Neural progenitor cell (in vitro differentiated cells): ENCODE results near the gene ENTPD7. TPM values are rescaled to one million over a fixed set of nuclear protein-coding genes. Genes with fewer than 3 reads are reported as not detected.

ENCODE experiments used
- DNase-seq: peaks from one replicate; pipeline ENCODE4 v3.0.0-alpha.2; 2016; ENCODE audit warnings: low spot score
- H2AFZ ChIP-seq: fragments of 200-600 bp; sonication (generic); replicated peaks from 2 replicates; pipeline ENCODE4 v1.6.1; 2016; ENCODE audit warnings: antibody characterized with exemption
- H3F3A ChIP-seq: fragments of 200-600 bp; sonication (generic); 2 replicates; pipeline ENCODE4 v1.6.1; 2016; ENCODE audit warnings: antibody characterized with exemption, low read depth
- H3K27ac ChIP-seq: fragments of 200-600 bp; sonication (generic); 2 replicates; pipeline ENCODE4 v1.5.1; 2016; ENCODE audit warnings: mild to moderate bottlenecking
- H3K27me3 ChIP-seq: fragments of 200-600 bp; sonication (generic); 2 replicates; pipeline ENCODE4 v1.6.1; 2016; ENCODE audit warnings: mild to moderate bottlenecking, moderate library complexity
- H3K36me3 ChIP-seq: fragments of 200-600 bp; sonication (generic); 2 replicates; pipeline ENCODE4 v1.5.1; 2016
- H3K4me1 ChIP-seq: fragments of 200-600 bp; sonication (generic); 2 replicates; pipeline ENCODE4 v1.6.1; 2016; ENCODE audit warnings: mixed run types
- H3K4me2 ChIP-seq: fragments of 200-600 bp; sonication (generic); 2 replicates; pipeline ENCODE4 v1.6.1; 2016
- H3K4me3 ChIP-seq: fragments of 200-600 bp; sonication (generic); 2 replicates; pipeline ENCODE4 v1.5.1; 2016
- H3K79me2 ChIP-seq: fragments of 200-600 bp; sonication (generic); 2 replicates; pipeline ENCODE4 v1.6.1; 2016; ENCODE audit warnings: low read depth
- H3K9ac ChIP-seq: fragments of 200-600 bp; sonication (generic); 2 replicates; pipeline ENCODE4 v1.6.1; 2016
- H3K9me3 ChIP-seq: fragments of 200-600 bp; sonication (generic); 2 replicates; pipeline ENCODE4 v1.5.1; 2016; ENCODE audit warnings: low read depth
- H4K20me1 ChIP-seq: fragments of 200-600 bp; sonication (generic); 2 replicates; pipeline ENCODE4 v1.6.1; 2016; ENCODE audit warnings: low read depth
- H3K27ac Mint-ChIP-seq: 3 replicates; pipeline ENCODE4 v1.8.0; 2021; ENCODE audit warnings: mixed read lengths
- H3K27me3 Mint-ChIP-seq: 2 replicates; pipeline ENCODE4 v1.8.0; 2022; ENCODE audit warnings: low read depth, mild to moderate bottlenecking, inconsistent platforms, moderate library complexity, mixed read lengths; ENCODE audit not compliant: insufficient read depth
- H3K36me3 Mint-ChIP-seq: 3 replicates; pipeline ENCODE4 v1.8.0; 2021; ENCODE audit warnings: mixed read lengths
- H3K4me1 Mint-ChIP-seq: 3 replicates; pipeline ENCODE4 v1.8.0; 2021; ENCODE audit warnings: mixed read lengths
- H3K4me3 Mint-ChIP-seq: 3 replicates; pipeline ENCODE4 v1.8.0; 2021; ENCODE audit warnings: mild to moderate bottlenecking, moderate library complexity, mixed read lengths
- H3K9me3 Mint-ChIP-seq: 3 replicates; pipeline ENCODE4 v1.8.0; 2020; ENCODE audit warnings: mixed read lengths
- CTCF ChIP-seq: fragments of 200-600 bp; sonication (generic); IDR thresholded peaks from 2 replicates; pipeline ENCODE4 v1.5.1; 2017; ENCODE audit warnings: antibody characterized with exemption, mild to moderate bottlenecking
- EZH2 ChIP-seq: fragments of 200-600 bp; sonication (generic); IDR thresholded peaks from 2 replicates; pipeline ENCODE4 v1.6.1; 2017; ENCODE audit warnings: antibody characterized with exemption, mild to moderate bottlenecking, moderate library complexity
- EZH2phosphoT487 ChIP-seq: fragments of 200-600 bp; sonication (generic); IDR thresholded peaks from 2 replicates; pipeline ENCODE4 v1.6.1; 2017; ENCODE audit warnings: antibody characterized with exemption
- total RNA-seq: library from RNA; depleted of rRNA; stranded (reverse); fragments of >200 nt; gene quantifications from 2 replicates; pipeline ENCODE4 v1.2.3, GENCODE V29; 2015; ENCODE audit warnings: low replicate concordance

The ENTPD7 gene
- total RNA-seq, 1 donor from 2014 or later = 7.2 TPM

- TF ChIP-seq CTCF = peak; percentile 14
- TF ChIP-seq EZH2 = no peak
- TF ChIP-seq EZH2phosphoT487 = no peak
- Mint-ChIP-seq H3K4me3 (no peak overlapping the region), H3K4me1 (no peaks in the 10 kb centered on the region), H3K36me3 (peaks cover 7% of the 10 kb centered on the region), H3K27ac (no peak overlapping the region), H3K27me3 (peaks cover 2% of the 10 kb centered on the region), H3K9me3 (no peaks in the 10 kb centered on the region)
- Histone ChIP-seq H3K36me3 (no peaks in the 10 kb centered on the region), H3K27ac (no peak overlapping the region), H2AFZ (no peak overlapping the region), H3F3A (no peaks in the 10 kb centered on the region), H3K9ac (no peak overlapping the region), H3K79me2 (no peaks in the 10 kb centered on the region), H3K4me3 (no peak overlapping the region), H3K4me1 (no peaks in the 10 kb centered on the region), H3K4me2 (no peak overlapping the region), H3K27me3 (no peaks in the 10 kb centered on the region), H4K20me1 (no peaks in the 10 kb centered on the region), H3K9me3 (no peaks in the 10 kb centered on the region)
- no peak for DNase-seq
Measured at GRCh38 chr10:99682752-99683151, 23.4 kb downstream of the ENTPD7 start.

GRCh38 chr10:99685597-99685967 lies 26.3 kb downstream of the ENTPD7 start:
- H3K27me3 ChIP-seq = no peaks in the 10 kb centered on the region
- H3K4me1 ChIP-seq = no peaks in the 10 kb centered on the region
- no peak overlapping the region for H2AFZ ChIP-seq
- TF ChIP-seq EZH2 = no peak
- no peak for TF ChIP-seq CTCF
- TF ChIP-seq EZH2phosphoT487 = no peak
- no peaks in the 10 kb centered on the region for H3K36me3 ChIP-seq
- Mint-ChIP-seq H3K27me3 (no peaks in the 10 kb centered on the region), H3K36me3 (no peaks in the 10 kb centered on the region), H3K9me3 (no peaks in the 10 kb centered on the region), H3K4me1 (no peaks in the 10 kb centered on the region), H3K4me3 (no peak overlapping the region), H3K27ac (no peak overlapping the region)
- no peak overlapping the region for H3K4me3 ChIP-seq
- H3K9ac ChIP-seq = no peak overlapping the region
- H3K27ac ChIP-seq = no peak overlapping the region
- no peaks in the 10 kb centered on the region for H3K9me3 ChIP-seq
- H3K4me2 ChIP-seq = no peak overlapping the region
- H3F3A ChIP-seq = no peaks in the 10 kb centered on the region
- no peaks in the 10 kb centered on the region for H4K20me1 ChIP-seq
- DNase-seq = no peak
- no peaks in the 10 kb centered on the region for H3K79me2 ChIP-seq

GRCh38 chr10:99689461-99689860 lies 30.2 kb downstream of the ENTPD7 start:
- no peak overlapping the region for H3K27ac ChIP-seq
- TF ChIP-seq CTCF (no peak), EZH2phosphoT487 (no peak), EZH2 (no peak)
- H3K79me2 ChIP-seq = no peaks in the 10 kb centered on the region
- no peak overlapping the region for H2AFZ ChIP-seq
- no peak overlapping the region for H3K4me3 Mint-ChIP-seq
- no peak for DNase-seq
- no peaks in the 10 kb centered on the region for H3K36me3 ChIP-seq
- no peak overlapping the region for H3K4me3 ChIP-seq
- H3K4me1 Mint-ChIP-seq = no peaks in the 10 kb centered on the region
- no peaks in the 10 kb centered on the region for H3K4me1 ChIP-seq
- H3K9ac ChIP-seq = no peak overlapping the region
- H3F3A ChIP-seq = no peaks in the 10 kb centered on the region
- H3K9me3 Mint-ChIP-seq = no peaks in the 10 kb centered on the region
- no peaks in the 10 kb centered on the region for H3K27me3 Mint-ChIP-seq
- no peaks in the 10 kb centered on the region for H3K9me3 ChIP-seq
- no peaks in the 10 kb centered on the region for H3K36me3 Mint-ChIP-seq
- H3K27ac Mint-ChIP-seq = no peak overlapping the region
- no peaks in the 10 kb centered on the region for H3K27me3 ChIP-seq
- no peaks in the 10 kb centered on the region for H4K20me1 ChIP-seq
- no peak overlapping the region for H3K4me2 ChIP-seq
